ENCODE results near the gene TBX20.
"Not testable (repeated sequence)": the region's sequence is repeated elsewhere in the genome, so short reads cannot be mapped to it uniquely, and the experiment has no call there.

TBX20 gene

GRCh38 chr7:35255443-35256255 is 1.7 kb upstream of the TBX20 start:
- no peak for DNase-seq (ENCODE audit: low read depth in 2 of 2)

- DNase-seq (ENCODE audit: low read depth in 2 of 2) = no peak
Measured at GRCh38 chr7:35254496-35255442, 869 bp upstream of the TBX20 start.

- no peak for DNase-seq (ENCODE audit: low read depth in 2 of 2)
Measured at GRCh38 chr7:35253460-35253709, 515 bp downstream of the TBX20 start.

GRCh38 chr7:35252612-35253459 is 1.1 kb downstream of the TBX20 start:
- no peak for DNase-seq (ENCODE audit: low read depth in 2 of 2)

GRCh38 chr7:35251606-35252310 is 2.1 kb downstream of the TBX20 start:
- DNase-seq (ENCODE audit: low read depth in 2 of 2) = no peak

GRCh38 chr7:35250941-35251340 is 3.0 kb downstream of the TBX20 start:
- no peak for DNase-seq (ENCODE audit: low read depth in 2 of 2)

- DNase-seq (ENCODE audit: low read depth in 2 of 2) = no peak
Measured at GRCh38 chr7:35250452-35250851, 3.4 kb downstream of the TBX20 start.

GRCh38 chr7:35249537-35249907 is 4.4 kb downstream of the TBX20 start:
- no peak for DNase-seq (ENCODE audit: low read depth in 2 of 2)

- DNase-seq (ENCODE audit: low read depth in 2 of 2) = no peak
Measured at GRCh38 chr7:35248576-35249536, 5.0 kb downstream of the TBX20 start.

- DNase-seq (ENCODE audit: low read depth in 2 of 2) = no peak
Measured at GRCh38 chr7:35246819-35247218, 7.1 kb downstream of the TBX20 start.

- no peak for DNase-seq (ENCODE audit: low read depth in 2 of 2)
Measured at GRCh38 chr7:35241884-35242283, 12.0 kb downstream of the TBX20 start.

- no peak for DNase-seq (ENCODE audit: low read depth in 2 of 2)
Measured at GRCh38 chr7:35241436-35241835, 12.5 kb downstream of the TBX20 start.

GRCh38 chr7:35241008-35241407 is 12.9 kb downstream of the TBX20 start:
- DNase-seq (ENCODE audit: low read depth in 2 of 2) = not testable (repeated sequence)

- DNase-seq (ENCODE audit: low read depth in 2 of 2) = not testable (repeated sequence)
Measured at GRCh38 chr7:35238456-35238855, 15.4 kb downstream of the TBX20 start.

GRCh38 chr7:35232994-35233393 is 20.9 kb downstream of the TBX20 start:
- no peak for DNase-seq (ENCODE audit: low read depth in 2 of 2)

GRCh38 chr7:35231221-35231620 is 22.7 kb downstream of the TBX20 start:
- not testable (repeated sequence) for DNase-seq (ENCODE audit: low read depth in 2 of 2)

- DNase-seq (ENCODE audit: low read depth in 2 of 2) = not testable (repeated sequence)
Measured at GRCh38 chr7:35229116-35229780, 24.7 kb downstream of the TBX20 start.

GRCh38 chr7:35228496-35229051 is 25.3 kb downstream of the TBX20 start:
- not testable (repeated sequence) for DNase-seq (ENCODE audit: low read depth in 2 of 2)

- not testable (repeated sequence) for DNase-seq (ENCODE audit: low read depth in 2 of 2)
Measured at GRCh38 chr7:35227438-35227837, 26.5 kb downstream of the TBX20 start.

Data from stimulated activated CD8-positive, alpha-beta memory T cell treated with anti-CD3 and anti-CD28 coated beads, Interleukin-7, amount 100 ng/mL, for 4 hours (primary cell).